Stimulated activated CD4-positive, alpha-beta T cell treated with anti-CD3 and anti-CD28 coated beads, Interleukin-2, amount 100 ng/mL, for 24 hours (primary cell): Measurements from ENCODE around the gene EVA1A.

Experiments used
- DNase-seq, 2 donors: peaks; one replicate each; pipeline ENCODE4 v3.0.0-alpha.2; 2020

EVA1A gene

GRCh38 chr2:75539955-75540716 is 20.6 kb downstream of the EVA1A start:
- no peak for DNase-seq

- no peak for DNase-seq
Measured at GRCh38 chr2:75538521-75539490, 21.9 kb downstream of the EVA1A start.

GRCh38 chr2:75537658-75538057 is 23.1 kb downstream of the EVA1A start:
- no peak for DNase-seq

- no peak for DNase-seq
Measured at GRCh38 chr2:75533135-75533534, 27.6 kb downstream of the EVA1A start.

GRCh38 chr2:75532488-75532887 is 28.3 kb downstream of the EVA1A start:
- DNase-seq: no peak

GRCh38 chr2:75528221-75528977 is 32.3 kb downstream of the EVA1A start:
- no peak for DNase-seq

- DNase-seq: no peak
Measured at GRCh38 chr2:75527676-75528075, 33.1 kb downstream of the EVA1A start.

GRCh38 chr2:75526842-75527241 is 33.9 kb downstream of the EVA1A start:
- DNase-seq: no peak

- no peak for DNase-seq
Measured at GRCh38 chr2:75525434-75526310, 35.1 kb downstream of the EVA1A start.

- no peak for DNase-seq
Measured at GRCh38 chr2:75524276-75524911, 36.3 kb downstream of the EVA1A start.

- DNase-seq: peak in 1 of 2 donors; percentile 2
Measured at GRCh38 chr2:75523313-75524275, 37.1 kb downstream of the EVA1A start.

- DNase-seq: no peak
Measured at GRCh38 chr2:75522543-75523312, 38.0 kb downstream of the EVA1A start.

- no peak for DNase-seq
Measured at GRCh38 chr2:75521225-75521872, 39.4 kb downstream of the EVA1A start.

GRCh38 chr2:75519843-75520242 is 40.9 kb downstream of the EVA1A start:
- no peak for DNase-seq

- DNase-seq: no peak
Measured at GRCh38 chr2:75518638-75519465, 41.9 kb downstream of the EVA1A start.

- no peak for DNase-seq
Measured at GRCh38 chr2:75517547-75518230, 43.0 kb downstream of the EVA1A start.
